ENCODE measurements around the gene RNASE8.

RNASE8 gene

DNA sequence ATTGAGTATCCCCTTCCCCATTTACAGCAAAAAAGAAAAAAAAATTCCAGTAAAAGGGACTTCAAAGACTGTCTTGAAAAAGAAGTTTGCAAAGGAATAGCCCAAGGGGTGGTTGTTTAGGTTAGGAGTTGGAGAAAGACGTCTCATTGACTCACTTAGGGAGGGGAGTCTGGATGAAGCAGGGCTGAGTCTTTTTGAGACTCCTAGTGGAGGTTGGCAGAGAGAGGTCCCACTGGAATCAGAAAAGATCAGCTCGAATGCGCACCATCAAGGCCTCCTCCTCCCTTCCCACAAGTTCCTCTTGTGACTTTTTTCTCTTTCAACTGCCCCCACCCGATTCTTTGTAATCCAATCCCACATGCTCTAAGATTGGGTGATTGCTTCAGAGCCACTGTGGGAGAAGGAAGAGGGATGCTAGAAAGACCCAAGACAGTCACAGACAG lies 14.4 kb downstream of the RNASE8 start:
- DNase-seq (ENCODE audit: low read depth in 2 of 2, low spot score in 1 of 2): no peak

- no peak for DNase-seq (ENCODE audit: low read depth in 2 of 2, low spot score in 1 of 2)
Measured at GRCh38 chr14:21072781-21073339, 15.2 kb downstream of the RNASE8 start.

DNA sequence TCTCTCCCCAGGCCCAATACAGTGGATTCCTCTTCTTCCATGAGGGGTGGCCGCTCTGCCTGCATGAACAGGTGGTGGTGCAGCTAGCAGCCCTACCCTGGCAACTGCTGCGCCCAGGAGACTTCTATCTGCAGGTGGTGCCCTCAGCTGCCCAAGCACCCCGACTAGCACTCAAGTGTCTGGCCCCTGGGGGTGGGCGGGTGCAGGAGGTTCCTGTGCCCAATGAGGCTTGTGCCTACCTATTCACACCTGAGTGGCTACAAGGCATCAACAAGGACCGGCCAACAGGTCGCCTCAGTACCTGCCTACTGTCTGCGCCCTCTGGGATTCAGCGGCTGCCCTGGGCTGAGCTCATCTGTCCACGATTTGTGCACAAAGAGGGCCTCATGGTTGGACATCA lies 16.3 kb downstream of the RNASE8 start:
- DNase-seq (ENCODE audit: low read depth in 2 of 2, low spot score in 1 of 2): no peak

- DNase-seq (ENCODE audit: low read depth in 2 of 2, low spot score in 1 of 2): no peak
Measured at GRCh38 chr14:21074398-21075272, 17.0 kb downstream of the RNASE8 start.

DNA sequence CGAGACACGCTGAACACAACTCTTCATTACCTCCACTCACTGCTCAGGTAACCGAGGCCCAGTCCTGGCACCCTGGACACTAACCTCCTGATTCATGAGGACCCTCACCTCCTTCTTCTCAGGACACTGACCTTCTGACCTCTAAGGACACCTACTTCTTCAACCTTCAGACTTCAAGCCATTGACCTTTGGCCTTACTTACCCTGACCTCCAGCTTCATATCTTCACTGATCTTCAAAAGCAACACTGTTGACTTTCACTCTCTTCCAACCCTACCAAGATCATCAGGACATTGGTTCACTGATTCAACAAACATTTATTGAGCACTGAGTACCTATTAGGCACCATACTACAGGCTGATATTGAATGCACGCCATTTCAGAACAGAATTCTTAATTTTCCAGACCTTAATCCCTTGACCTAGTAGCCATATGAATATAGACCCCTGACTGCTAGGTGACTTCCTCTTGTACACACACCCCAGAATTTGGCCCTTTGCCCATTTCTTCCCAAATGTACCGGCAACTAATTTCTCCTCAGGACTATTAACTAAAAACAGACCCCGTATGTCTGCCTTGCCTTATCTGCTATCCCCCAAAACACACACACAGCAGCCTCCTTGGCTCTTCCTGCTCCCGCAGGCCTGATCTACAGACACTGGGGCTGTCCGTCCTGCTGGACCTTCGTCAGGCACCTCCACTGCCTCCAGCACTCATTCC lies 18.3 kb downstream of the RNASE8 start:
- DNase-seq (ENCODE audit: low read depth in 2 of 2, low spot score in 1 of 2): no peak

DNA sequence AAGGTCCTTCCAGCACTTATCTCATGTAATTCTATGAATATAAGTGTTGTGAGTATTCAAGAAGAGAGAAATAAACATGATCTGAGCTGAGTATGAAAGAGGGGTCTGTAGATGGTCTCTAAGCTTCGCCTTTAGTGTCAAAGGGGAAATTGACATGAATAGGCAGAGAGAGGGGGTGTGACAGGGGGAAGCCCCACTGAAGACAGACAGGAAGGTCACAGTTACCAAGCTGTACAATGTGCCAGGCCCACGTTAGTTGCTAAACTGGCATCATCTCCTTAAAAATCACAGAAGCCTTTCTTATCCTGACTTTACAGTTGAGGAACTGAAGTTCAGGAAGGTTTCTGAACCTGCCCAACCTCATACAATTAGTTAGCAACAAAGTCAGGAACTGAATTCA lies 20.1 kb downstream of the RNASE8 start:
- no peak for DNase-seq (ENCODE audit: low read depth in 2 of 2, low spot score in 1 of 2)

DNA sequence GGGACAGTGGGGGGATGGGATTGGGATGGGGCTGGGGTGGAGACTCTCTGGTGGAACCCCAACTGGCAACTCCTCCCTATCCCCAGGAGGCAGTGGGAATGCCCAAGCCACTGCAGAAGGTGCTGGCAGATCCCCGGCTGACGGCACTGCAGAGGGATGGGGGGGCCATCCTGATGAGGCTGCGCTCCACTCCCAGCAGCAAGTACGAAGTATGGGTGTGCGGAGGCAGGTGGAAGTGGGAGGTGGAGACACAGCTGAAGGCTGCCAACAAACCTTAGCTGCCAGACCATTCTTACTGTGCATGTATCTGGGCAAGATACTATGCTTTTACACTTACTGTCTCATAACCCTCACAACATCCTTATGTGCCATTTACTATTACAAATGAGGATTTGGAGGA lies 20.7 kb downstream of the RNASE8 start:
- DNase-seq (ENCODE audit: low read depth in 2 of 2, low spot score in 1 of 2): no peak

GRCh38 chr14:21078726-21079125 lies 21.1 kb downstream of the RNASE8 start:
- no peak for DNase-seq (ENCODE audit: low read depth in 2 of 2, low spot score in 1 of 2)

DNA sequence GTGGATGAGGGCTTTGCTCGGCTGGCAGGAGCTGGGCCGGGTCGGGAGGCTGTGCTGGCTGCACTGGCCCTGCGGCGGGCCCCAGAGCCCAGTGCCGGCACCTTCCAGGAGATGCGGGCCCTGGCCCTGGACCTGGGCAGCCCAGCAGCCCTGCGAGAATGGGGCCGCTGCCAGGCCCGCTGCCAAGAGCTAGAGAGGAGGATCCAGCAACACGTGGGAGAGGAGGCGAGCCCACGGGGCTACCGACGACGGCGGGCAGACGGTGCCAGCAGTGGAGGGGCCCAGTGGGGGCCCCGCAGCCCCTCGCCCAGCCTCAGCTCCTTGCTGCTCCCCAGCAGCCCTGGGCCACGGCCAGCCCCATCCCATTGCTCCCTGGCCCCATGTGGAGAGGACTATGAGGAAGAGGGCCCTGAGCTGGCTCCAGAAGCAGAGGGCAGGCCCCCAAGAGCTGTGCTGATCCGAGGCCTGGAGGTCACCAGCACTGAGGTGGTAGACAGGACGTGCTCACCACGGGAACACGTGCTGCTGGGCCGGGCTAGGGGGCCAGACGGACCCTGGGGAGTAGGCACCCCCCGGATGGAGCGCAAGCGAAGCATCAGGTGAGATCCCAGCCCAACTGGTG lies 24.0 kb downstream of the RNASE8 start:
- no peak for DNase-seq (ENCODE audit: low read depth in 2 of 2, low spot score in 1 of 2)

DNA sequence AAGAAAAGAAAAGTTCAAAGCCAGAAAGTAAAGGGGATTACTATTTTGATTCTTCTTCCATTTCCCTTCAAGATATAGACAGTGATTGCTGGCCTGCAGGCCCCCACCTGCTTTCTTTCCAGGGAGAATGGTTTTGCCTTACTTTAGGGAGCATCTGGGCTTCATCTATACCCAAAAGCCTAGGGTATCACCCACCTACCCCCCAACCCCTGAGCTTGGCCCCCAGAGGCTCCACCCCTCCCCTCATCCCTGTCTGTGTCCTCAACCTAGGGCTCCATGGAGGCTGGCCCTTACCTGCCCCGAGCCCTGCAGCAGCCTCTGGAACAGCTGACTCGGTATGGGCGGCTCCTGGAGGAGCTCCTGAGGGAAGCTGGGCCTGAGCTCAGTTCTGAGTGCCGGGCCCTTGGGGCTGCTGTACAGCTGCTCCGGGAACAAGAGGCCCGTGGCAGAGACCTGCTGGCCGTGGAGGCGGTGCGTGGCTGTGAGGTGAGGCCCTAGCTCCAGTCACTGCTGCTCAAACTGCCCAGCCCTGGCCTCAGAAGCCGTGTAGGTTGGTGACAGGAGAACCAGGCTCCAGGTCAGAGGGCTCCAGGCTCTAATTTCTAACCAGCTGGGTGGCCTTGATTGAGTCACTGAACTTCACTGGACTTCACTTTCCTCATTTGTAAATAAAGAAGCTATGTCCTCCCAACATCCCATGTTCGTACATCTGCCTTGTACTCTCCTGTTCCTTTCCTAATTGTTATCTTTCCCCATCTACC lies 26.1 kb downstream of the RNASE8 start:
- no peak for DNase-seq (ENCODE audit: low read depth in 2 of 2, low spot score in 1 of 2)

DNA sequence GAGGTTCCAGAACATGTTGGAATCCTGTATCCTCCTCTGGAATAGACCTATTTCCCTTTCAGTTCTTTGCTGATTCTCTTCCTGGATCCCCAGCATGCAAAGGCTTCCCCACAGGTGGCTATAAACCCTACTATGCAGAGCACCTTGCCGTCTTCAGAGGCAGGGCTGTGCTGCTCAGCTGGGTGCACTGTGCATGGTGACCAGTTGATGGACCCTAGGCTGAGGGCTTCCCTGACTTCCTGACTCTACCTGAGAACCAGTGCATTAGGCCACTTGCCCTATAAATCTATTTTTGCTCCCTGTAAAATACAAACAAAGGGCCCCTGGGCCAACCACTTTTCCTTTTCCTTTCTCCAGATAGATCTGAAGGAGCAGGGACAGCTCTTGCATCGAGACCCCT lies 26.8 kb downstream of the RNASE8 start:
- no peak for DNase-seq (ENCODE audit: low read depth in 2 of 2, low spot score in 1 of 2)

- DNase-seq (ENCODE audit: low read depth in 2 of 2, low spot score in 1 of 2): no peak
Measured at GRCh38 chr14:21084998-21085853, 27.6 kb downstream of the RNASE8 start.

GRCh38 chr14:21086908-21087293 lies 29.3 kb downstream of the RNASE8 start:
- DNase-seq (ENCODE audit: low read depth in 2 of 2, low spot score in 1 of 2): no peak

DNA sequence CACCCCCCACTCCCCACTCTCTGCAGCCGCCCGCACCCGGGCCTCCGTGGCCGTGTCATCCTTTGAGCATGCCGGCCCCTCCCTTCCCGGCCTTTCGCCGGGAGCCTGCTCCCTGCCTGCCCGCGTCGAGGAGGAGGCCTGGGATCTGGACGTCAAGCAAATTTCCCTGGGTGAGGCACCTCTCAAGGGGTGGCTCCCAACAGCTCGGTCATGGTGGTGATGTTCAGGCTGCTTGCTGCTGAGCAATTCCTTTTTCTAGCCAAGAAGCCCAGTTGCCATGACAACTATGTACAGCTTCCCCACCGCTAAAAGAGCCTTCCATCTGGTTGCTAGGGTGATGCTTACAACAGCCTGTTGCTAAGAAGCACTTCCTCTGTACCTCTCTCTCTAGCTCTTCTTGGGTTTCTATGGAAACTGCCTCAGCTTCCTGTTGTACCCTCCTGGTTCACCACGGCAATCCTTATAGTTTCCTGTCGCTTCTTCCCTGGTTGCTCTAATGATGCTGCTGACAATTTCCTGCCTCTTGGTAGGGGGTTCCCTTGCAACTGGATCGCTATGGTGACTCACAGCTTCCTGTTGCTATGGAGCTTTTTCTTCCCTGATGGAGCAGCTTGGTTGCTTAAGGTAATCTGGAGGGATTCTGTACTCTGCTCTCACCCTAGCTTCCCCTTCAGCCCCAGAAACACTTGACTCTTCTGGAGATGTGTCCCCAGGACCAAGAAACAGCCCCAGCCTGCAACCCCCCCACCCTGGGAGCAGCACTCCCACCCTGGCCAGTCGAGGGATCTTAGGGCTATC lies 29.9 kb downstream of the RNASE8 start:
- DNase-seq (ENCODE audit: low read depth in 2 of 2, low spot score in 1 of 2): no peak

DNA sequence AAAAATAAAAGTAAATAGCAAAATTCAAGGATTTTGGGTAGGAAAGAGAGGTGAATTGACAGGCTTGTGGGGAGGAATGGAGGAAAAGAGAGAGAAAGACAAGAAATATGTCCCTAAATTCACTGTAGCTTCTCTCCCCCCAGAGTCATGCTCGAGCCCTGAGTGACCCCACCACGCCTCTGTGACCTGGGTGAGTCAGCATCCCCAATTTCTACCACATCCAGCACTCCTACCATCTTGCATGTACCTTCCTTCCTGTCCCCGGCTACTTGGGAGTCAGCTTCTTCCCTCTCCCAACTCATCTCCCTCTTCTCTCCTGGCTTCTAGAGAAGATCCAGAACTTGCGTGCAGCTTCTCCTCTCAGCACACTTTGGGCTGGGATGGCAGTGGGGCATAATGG lies 31.1 kb downstream of the RNASE8 start:
- DNase-seq (ENCODE audit: low read depth in 2 of 2, low spot score in 1 of 2): no peak

GRCh38 chr14:21089271-21089670 lies 31.6 kb downstream of the RNASE8 start:
- DNase-seq (ENCODE audit: low read depth in 2 of 2, low spot score in 1 of 2): no peak

DNA sequence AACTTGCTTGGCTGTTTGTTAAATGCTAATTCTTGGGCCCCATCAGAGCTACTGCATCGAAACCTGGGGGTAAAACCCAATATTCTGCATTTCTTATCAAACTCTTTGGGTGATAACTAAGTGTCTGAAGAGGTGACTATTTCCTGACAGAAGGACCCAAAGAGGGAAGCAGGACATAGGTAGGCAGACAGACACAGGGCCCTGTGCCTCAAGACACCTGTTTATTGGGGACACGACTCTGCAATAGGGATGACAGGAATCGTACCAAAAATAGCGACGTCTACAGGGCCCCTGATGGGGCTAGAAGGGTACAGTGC lies 32.2 kb downstream of the RNASE8 start:
- DNase-seq (ENCODE audit: low read depth in 2 of 2, low spot score in 1 of 2): no peak

- no peak for DNase-seq (ENCODE audit: low read depth in 2 of 2, low spot score in 1 of 2)
Measured at GRCh38 chr14:21090194-21090939, 32.7 kb downstream of the RNASE8 start.
